Renal pelvis (tissue), 3 donors: ENCODE data around the gene BRME1. TPM values are rescaled to one million over a fixed set of nuclear protein-coding genes. Genes with fewer than 3 reads are reported as not detected.

Experiments
- polyA plus RNA-seq, 3 donors: library from polyadenylated mRNA; unstranded; fragments of 120-200 nt; gene quantifications; one replicate each; pipeline ENCODE4 v1.2.1, GENCODE V29; 2013; ENCODE audit not compliant: insufficient read length in 3 of 3

The BRME1 gene
- polyA plus RNA-seq, 3 donors, result 6.3 to 9.9 (median 7.1) TPM

Other genes with a start within 250 kb of the BRME1 start
- 10 to 100 TPM; 30.1 to 42.9 (median 38.1) TPM for gene MRI1, start 141.6 kb downstream of the BRME1 start, polyA plus RNA-seq
- 100 to 1,000 TPM; 110 to 146 (median 143) TPM for gene C19orf53, start 131.7 kb downstream of the BRME1 start, polyA plus RNA-seq
- 10 to 100 TPM; 10.4 to 12.1 (median 11.0) TPM for gene ZSWIM4, start 110.7 kb downstream of the BRME1 start, polyA plus RNA-seq
- gene NANOS3, start 29.0 kb downstream of the BRME1 start, polyA plus RNA-seq, result 1 to 10 TPM; 1.6 to 2.5 (median 1.6) TPM
- 10 to 100 TPM; 27.6 to 37.7 (median 34.7) TPM for gene CC2D1A, start 84 bp upstream of the BRME1 start, polyA plus RNA-seq
- 1 to 10 TPM in 2 of 3 donors, under 1 TPM in 1; 0.97 to 1.5 (median 1.4) TPM for gene PODNL1, start 32.3 kb upstream of the BRME1 start, polyA plus RNA-seq
- gene DCAF15, start 46.4 kb upstream of the BRME1 start, polyA plus RNA-seq, result 10 to 100 TPM; 37.6 to 45.2 (median 40.6) TPM
- gene RFX1, start 100.2 kb upstream of the BRME1 start, polyA plus RNA-seq, result 10 to 100 TPM; 14.5 to 17.0 (median 15.3) TPM
- not detected for gene RLN3, start 122.0 kb upstream of the BRME1 start, polyA plus RNA-seq
- 1 to 10 TPM; 6.5 to 7.6 (median 6.5) TPM for gene IL27RA, start 125.6 kb upstream of the BRME1 start, polyA plus RNA-seq
- 10 to 100 TPM; 22.7 to 30.3 (median 23.0) TPM for gene PALM3, start 156.0 kb upstream of the BRME1 start, polyA plus RNA-seq
- 1 to 10 TPM; 7.9 to 8.7 (median 8.2) TPM for gene MISP3, start 166.7 kb upstream of the BRME1 start, polyA plus RNA-seq
- under 1 TPM in 1 of 3 donors, not detected in 2; 0.10 TPM for gene C19orf67, start 179.7 kb upstream of the BRME1 start, polyA plus RNA-seq
- gene SAMD1, start 184.6 kb upstream of the BRME1 start, polyA plus RNA-seq, result 10 to 100 TPM; 38.3 to 61.6 (median 47.8) TPM
- gene PRKACA, start 211.6 kb upstream of the BRME1 start, polyA plus RNA-seq, result 100 to 1,000 TPM in 1 of 3 donors, 10 to 100 TPM in 2; 80.0 to 103 (median 87.6) TPM
- gene ASF1B, start 230.5 kb upstream of the BRME1 start, polyA plus RNA-seq, result 10 to 100 TPM; 17.0 to 22.4 (median 20.3) TPM